GM23248 (cell line): ENCODE results near the gene HSF5.

Source experiments
- EZH2 ChIP-seq: fragments of 200-600 bp; sonication (generic); IDR thresholded peaks from 2 replicates; pipeline ENCODE4 v1.6.1; 2018; ENCODE audit warnings: antibody characterized with exemption, mild to moderate bottlenecking; ENCODE audit not compliant: insufficient read depth, poor library complexity, severe bottlenecking
- EZH2phosphoT487 ChIP-seq: fragments of 200-600 bp; sonication (generic); IDR thresholded peaks from 2 replicates; pipeline ENCODE4 v1.6.1; 2018; ENCODE audit warnings: antibody characterized with exemption, moderate library complexity, mild to moderate bottlenecking, low read depth; ENCODE audit not compliant: insufficient read depth

- TF ChIP-seq EZH2phosphoT487 (no peak), EZH2 (no peak)
Measured at GRCh38 chr17:58373003-58373402, 115.2 kb downstream of the HSF5 start.
